T47D (cell line): ENCODE data around the gene OXLD1.
A peak's percentile ranks its signal among the peaks of the same experiment; 100 is the strongest.

Source experiments
- DNase-seq, 2 experiments: peaks; one replicate each; pipeline versions ENCODE4 v3.0.0 to v3.0.0-alpha.2; 2011 to 2012; ENCODE audit warnings: low read depth in 1 of 2, low spot score in 1 of 2
- JUND ChIP-seq: IDR thresholded peaks from 2 replicates; pipeline ENCODE4 v1.6.1; 2012; ENCODE audit warnings: low read depth
- in situ Hi-C: cut with HindIII; loops from 2 replicates; pipeline ENCODE4 v1.10.0; 2016; ENCODE audit warnings: low sequenced_read_pairs, low pct_unique_long_range_greater_than_20kb

Gene OXLD1

DNA sequence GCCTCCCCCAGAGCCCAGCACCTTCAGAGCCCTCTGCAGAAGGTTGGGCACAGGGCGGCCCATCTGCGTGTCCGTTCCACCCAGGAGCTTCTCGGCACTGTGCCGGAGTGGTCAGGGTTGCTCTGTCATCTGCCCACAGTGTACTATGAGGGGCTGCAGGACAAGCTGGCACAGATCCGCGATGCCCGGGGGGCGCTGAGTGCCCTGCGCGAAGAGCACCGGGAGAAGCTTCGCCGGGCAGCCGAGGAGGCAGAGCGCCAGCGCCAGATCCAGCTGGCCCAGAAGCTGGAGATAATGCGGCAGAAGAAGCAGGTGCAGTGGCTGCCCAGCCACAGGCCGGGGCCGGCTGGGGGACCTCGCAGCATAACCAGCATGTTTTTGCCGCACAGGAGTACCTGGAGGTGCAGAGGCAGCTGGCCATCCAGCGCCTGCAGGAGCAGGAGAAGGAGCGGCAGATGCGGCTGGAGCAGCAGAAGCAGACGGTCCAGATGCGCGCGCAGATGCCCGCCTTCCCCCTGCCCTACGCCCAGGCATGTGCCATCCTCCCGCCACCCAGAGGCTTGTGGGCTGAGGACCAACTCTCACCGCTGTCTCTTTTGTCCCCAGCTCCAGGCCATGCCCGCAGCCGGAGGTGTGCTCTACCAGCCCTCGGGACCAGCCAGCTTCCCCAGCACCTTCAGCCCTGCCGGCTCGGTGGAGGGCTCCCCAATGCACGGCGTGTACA is 30.0 kb upstream of the OXLD1 start:
- no peak for DNase-seq
- in situ Hi-C loops, result no loop called here
- no peak for TF ChIP-seq JUND

GRCh38 chr17:81695801-81696200 is 29.4 kb upstream of the OXLD1 start:
- in situ Hi-C loops, result no loop called here
- no peak for TF ChIP-seq JUND
- DNase-seq, result no peak

DNA sequence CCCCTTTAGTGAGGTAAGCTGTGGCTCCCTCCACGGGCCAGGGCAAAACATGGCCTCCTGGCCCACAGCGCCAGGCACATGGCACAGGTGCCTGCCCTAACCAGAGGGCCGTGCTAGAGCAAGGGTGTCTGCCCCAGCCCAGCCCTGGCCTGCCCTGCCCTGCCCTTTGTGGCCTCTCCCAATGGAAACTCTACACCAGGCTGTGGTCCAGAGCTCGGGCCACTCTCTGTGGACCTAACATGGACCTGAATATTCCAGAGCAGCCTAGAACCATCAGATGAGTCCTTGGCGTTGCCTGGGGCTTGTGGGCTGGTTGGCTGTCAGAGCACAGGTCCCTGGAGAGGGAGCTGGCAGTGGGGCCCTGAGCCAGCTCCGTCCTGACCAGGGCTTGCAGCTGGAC is 28.8 kb upstream of the OXLD1 start:
- TF ChIP-seq JUND, result no peak
- DNase-seq, result no peak
- in situ Hi-C loops, result no loop called here

DNA sequence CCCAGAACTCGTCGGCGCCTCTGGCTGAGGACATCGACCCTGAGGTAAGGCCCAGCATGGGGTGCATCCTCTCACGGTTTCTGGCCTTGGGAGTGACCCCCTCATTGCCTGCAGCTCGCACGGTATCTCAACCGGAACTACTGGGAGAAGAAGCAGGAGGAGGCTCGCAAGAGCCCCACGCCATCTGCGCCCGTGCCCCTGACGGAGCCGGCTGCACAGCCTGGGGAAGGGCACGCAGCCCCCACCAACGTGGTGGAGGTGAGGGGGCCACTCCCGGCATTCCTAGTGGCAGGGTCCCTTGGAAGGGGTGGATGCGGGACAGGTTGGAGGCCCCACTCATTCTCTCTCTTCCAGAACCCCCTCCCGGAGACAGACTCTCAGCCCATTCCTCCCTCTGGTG is 28.4 kb upstream of the OXLD1 start:
- in situ Hi-C loops, result no loop called here
- no peak for DNase-seq
- TF ChIP-seq JUND, result no peak

DNA sequence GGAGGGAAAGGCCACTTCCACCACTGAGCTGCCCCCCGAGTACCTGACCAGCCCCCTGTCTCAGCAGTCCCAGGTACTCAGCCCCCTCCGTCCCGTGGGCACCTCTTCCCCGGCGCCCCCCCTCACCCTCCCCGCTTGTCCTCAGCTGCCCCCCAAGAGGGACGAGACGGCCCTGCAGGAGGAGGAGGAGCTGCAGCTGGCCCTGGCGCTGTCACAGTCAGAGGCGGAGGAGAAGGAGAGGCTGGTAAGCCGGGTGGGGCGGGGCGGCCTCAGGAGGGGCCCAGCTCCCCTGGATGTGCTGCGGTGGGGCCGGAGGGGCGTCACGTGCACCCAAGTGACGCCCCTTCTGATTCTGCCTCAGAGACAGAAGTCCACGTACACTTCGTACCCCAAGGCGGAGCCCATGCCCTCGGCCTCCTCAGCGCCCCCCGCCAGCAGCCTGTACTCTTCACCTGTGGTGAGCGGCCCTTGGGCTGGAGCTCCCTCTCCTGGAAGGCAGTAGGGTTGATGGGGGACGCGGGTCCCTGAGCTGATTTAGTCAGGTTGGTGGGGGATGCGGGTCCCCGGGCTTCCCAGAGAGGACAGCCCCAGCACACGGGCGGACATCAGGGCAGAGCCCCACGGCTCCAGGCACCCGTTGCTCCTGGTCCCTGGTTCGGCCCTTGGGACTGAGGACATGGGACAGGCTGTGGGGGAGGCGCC is 27.3 kb upstream of the OXLD1 start:
- in situ Hi-C loops, result no loop called here
- DNase-seq, result no peak
- TF ChIP-seq JUND, result no peak

GRCh38 chr17:81691608-81692007 is 25.2 kb upstream of the OXLD1 start:
- in situ Hi-C loops, result no loop called here
- no peak for TF ChIP-seq JUND
- DNase-seq, result no peak

- no peak for DNase-seq
- in situ Hi-C loops, result no loop called here
- TF ChIP-seq JUND, result no peak
Observed at GRCh38 chr17:81691196-81691595, 24.8 kb upstream of the OXLD1 start.

GRCh38 chr17:81690549-81690948 is 24.1 kb upstream of the OXLD1 start:
- TF ChIP-seq JUND, result no peak
- in situ Hi-C loops, result no loop called here
- DNase-seq, result no peak

- no peak for DNase-seq
- TF ChIP-seq JUND, result no peak
- in situ Hi-C loops, result no loop called here
Observed at GRCh38 chr17:81690066-81690465, 23.7 kb upstream of the OXLD1 start.

DNA sequence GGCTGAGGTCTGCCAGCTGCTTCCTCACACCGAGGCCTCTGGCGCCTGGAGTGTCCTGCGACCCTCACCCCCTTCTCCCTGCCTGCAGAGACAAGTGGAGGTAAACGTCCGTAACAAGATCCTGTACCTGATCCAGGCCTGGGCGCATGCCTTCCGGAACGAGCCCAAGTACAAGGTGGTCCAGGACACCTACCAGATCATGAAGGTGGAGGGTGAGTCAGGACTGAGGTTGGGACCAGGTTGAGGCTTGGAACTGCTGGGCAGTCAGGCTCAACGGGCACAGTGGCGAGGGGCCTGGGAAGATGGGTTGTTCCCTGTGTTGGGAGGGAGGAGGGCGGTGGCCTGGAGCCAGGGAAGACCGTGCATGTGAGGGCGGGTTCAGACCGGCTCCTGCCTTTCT is 22.2 kb upstream of the OXLD1 start:
- TF ChIP-seq JUND, result no peak
- in situ Hi-C loops, result no loop called here
- DNase-seq, result peak in 1 of 2 experiments; percentile 9

GRCh38 chr17:81687770-81688541 is 21.6 kb upstream of the OXLD1 start:
- in situ Hi-C loops, result no loop called here
- peak in 1 of 2 experiments; percentile 9 for DNase-seq
- no peak for TF ChIP-seq JUND

- in situ Hi-C loops, result no loop called here
- TF ChIP-seq JUND, result no peak
- DNase-seq, result no peak
Observed at GRCh38 chr17:81686614-81687013, 20.2 kb upstream of the OXLD1 start.

DNA sequence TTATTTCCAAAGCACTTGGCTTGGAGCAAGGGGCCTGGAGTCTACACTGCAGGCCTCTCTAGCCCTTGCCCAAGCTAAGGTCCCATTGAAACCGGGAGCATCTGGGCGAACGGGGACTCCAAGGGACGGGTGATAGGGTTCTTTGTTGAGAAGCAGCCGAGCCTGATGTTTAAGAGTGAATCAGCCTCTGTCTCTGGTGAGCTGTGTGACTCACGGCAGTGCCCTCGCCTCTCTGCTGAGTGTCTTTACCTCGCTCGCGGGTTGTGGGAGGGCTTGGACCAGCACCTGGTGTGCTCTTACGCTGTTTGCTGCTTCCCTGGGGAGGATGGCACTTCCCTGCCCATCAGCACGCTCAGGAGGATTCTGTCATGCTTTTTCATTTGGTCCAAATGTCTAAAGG is 18.7 kb upstream of the OXLD1 start:
- TF ChIP-seq JUND, result no peak
- in situ Hi-C loops, result no loop called here
- peak in 1 of 2 experiments; percentile 7 for DNase-seq
